ENCODE results near the gene SCYL1.
"Not testable (repeated sequence)": the region's sequence is repeated elsewhere in the genome, so short reads cannot be mapped to it uniquely, and the experiment has no call there.

The SCYL1 gene

GRCh38 chr11:65506290-65506771, 18.6 kb upstream of the SCYL1 start:
- no peak for DNase-seq (ENCODE audit: low spot score)

DNA sequence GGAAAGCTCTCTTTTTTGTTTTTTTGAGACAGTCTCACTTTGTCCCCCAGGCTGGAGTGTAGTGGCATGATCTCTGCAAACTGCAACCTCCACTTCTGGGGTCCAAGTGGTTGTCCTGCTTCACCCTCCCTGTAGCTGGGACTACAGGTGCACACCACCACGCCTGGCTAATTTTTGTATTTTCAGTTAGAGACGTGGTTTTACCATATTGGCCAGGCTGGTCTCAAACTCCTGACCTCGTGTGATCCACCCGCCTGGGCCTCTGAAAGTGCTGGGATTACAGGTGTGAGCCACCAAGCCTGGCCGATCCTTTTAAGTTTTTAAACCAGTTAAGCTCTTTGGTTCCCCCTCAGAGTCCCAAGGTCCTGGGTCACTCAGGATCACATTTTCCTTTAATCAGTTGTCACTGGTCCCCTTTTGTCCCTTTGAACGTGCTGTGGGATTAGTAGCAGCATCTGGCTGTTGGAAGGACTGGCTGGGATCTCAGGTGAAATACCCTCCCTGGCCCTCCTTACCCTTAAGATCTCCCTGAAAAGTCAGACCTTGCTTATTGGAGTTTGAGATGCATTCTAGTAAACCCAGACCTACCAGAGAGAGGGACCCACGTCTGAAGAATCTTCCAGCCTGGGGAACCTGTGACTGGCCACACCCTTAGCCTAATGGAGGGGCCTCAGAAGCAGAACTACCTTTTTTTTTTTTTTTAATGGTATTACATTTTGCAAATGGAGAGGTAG, 17.9 kb upstream of the SCYL1 start:
- peak; percentile 94 for DNase-seq (ENCODE audit: low spot score)

- not testable (repeated sequence) for DNase-seq (ENCODE audit: low spot score)
Measured at GRCh38 chr11:65512311-65512710, 12.6 kb upstream of the SCYL1 start.

DNA sequence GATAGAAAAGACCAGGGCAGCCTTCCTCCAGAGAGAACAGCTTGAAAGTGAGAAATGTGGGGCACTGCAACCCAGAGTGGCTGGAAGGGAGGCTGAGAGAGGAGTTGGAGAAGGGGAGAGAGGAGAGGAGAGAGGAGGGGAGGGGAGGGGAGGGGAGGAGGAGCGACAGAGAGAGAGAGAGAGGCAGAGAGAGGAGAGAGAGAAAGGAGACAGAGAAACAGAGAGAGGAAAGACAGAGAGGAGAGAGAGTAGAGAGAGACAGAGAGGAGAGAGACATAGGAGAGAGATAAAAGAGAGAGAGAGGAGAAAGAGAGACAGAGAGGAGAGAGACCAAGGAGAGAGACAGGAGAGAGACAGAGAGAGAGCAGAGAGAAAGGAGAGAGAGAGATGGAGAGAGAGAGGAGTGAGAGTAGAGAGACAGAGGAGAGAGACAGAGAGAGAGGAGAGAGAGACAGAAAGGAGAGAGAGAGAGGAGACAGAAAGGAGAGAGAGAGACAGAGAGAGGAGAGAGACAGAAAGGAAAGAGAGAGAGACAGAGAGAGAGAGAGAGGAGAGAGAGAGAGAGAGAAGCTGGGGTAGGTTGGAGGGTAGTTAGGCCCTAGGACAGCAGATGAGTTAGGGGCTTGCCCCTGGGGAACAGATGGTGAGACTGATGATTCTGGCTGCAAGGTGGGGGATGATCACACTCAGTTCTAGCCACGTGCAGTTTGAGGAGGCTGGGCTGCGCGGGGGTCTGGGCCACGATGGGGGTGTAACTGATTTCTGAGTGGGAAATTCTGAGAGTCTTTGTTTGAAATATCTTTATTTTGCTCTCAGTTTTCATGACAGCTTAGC, 8.5 kb upstream of the SCYL1 start:
- DNase-seq (ENCODE audit: low spot score) = no peak

GRCh38 chr11:65518941-65519549, 5.8 kb upstream of the SCYL1 start:
- not testable (repeated sequence) for DNase-seq (ENCODE audit: low spot score)

GRCh38 chr11:65521777-65522521, 2.9 kb upstream of the SCYL1 start:
- DNase-seq (ENCODE audit: low spot score) = not testable (repeated sequence)

DNA sequence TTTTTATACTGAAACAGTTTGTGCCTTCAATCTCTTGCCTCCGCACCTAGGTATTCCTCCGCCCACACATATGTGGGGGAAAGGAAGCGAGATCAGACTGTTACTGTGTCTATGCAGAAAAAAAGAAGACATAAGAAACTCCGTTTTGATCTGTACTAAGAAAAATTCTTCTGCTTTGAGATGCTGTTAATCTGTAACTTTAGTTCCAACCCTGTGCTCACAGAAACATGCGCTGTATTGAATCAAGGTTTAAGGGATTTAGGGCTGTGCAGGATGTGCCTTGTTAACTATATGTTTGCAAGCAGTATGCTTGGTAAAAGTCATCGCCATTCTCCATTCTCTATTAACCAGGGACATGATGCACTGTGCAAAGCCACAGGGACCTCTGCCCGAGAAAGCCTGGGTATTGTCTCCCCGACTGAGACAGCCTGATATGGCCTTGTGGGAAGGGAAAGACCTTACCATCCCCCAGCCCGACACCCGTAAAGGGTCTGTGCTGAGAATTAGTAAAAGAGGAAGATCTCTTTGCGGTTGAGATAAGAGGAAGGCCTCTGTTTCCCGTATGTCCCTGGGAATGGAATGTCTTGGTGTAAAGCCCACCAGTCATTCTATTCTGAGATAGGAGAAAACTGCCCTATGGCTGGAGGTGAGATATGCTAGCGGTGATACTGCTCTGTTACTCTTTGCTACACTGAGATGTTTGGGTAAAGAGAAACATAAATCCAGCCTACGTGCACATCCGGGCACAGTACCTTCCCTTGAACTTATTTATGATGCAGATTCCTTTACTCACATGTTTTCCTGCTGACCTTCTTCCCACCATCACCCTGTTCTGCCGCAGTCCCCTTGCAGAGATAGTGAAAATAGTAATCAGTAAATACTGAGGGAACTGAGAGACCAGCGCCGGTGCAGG, 1.9 kb upstream of the SCYL1 start:
- DNase-seq (ENCODE audit: low spot score) = not testable (repeated sequence)

DNA sequence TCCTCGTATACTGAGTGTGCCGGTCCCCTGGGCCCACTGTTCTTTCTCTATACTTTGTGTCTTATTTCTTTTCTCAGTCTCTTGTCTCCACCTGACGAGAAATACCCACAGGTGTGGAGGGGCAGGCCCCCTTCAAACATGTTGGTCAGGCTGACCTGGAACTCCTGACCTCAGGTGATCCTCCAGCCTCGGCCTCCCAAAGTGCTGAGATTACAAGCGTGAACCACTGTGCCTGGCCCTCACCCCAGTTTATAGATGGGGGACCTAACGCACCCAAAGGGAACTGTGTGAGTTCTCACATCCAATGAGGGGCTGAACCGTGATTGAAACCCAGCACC, 1.3 kb upstream of the SCYL1 start:
- DNase-seq (ENCODE audit: low spot score) = not testable (repeated sequence)

GRCh38 chr11:65524014-65524740, 706 bp upstream of the SCYL1 start:
- DNase-seq (ENCODE audit: low spot score) = peak; percentile 59

DNA sequence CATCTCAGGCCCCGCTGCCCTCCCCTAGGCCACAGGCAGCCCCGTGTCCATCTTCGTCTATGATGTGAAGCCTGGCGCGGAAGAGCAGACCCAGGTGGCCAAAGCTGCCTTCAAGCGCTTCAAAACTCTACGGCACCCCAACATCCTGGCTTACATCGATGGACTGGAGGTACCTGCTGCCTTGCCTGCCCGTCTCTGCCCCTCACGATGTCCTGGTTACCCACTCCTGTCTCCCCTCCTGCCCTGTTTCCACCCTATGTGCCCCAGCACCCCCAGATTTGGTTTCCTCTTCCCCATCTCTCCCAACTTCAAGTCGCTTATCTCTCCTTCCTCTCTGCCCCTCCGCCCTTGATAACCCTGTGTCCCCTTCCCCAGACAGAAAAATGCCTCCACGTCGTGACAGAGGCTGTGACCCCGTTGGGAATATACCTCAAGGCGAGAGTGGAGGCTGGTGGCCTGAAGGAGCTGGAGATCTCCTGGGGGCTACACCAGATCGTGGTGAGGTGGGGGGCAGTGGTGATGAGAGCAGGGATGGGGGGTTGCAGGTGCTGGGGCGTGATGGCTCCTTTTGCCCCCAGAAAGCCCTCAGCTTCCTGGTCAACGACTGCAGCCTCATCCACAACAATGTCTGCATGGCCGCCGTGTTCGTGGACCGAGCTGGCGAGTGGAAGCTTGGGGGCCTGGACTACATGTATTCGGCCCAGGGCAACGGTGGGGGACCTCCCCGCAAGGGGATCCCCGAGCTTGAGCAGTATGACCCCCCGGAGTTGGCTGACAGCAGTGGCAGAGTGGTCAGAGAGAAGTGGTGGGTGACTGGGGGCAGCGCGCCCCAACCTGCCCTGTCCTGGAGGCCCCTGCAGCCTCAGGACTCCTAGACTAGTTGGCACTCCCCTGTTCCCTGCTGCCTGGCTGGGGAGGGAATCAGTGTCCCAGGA, 930 bp downstream of the SCYL1 start:
- DNase-seq (ENCODE audit: low spot score) = no peak

- DNase-seq (ENCODE audit: low spot score) = no peak
Measured at GRCh38 chr11:65526744-65527143, 1.9 kb downstream of the SCYL1 start.

- no peak for DNase-seq (ENCODE audit: low spot score)
Measured at GRCh38 chr11:65528819-65529350, 4.0 kb downstream of the SCYL1 start.

- no peak for DNase-seq (ENCODE audit: low spot score)
Measured at GRCh38 chr11:65529475-65530156, 4.7 kb downstream of the SCYL1 start.

DNA sequence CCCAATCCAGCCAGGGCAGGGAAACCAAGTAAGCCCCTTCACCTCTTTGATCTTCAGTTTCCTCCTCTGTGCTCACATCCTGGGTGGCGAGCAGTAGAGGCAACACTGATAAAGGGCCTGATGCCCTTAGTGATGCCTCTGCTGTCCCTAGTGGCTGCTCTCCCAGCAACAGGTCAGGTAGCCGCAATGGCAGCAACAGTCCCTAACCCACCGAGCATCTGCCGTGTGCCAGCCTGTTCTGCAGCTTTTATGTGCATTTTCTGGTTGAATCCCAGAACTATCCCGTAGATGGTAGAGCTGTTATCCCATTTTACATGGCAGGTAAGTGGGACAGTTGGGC, 5.2 kb downstream of the SCYL1 start:
- no peak for DNase-seq (ENCODE audit: low spot score)

DNA sequence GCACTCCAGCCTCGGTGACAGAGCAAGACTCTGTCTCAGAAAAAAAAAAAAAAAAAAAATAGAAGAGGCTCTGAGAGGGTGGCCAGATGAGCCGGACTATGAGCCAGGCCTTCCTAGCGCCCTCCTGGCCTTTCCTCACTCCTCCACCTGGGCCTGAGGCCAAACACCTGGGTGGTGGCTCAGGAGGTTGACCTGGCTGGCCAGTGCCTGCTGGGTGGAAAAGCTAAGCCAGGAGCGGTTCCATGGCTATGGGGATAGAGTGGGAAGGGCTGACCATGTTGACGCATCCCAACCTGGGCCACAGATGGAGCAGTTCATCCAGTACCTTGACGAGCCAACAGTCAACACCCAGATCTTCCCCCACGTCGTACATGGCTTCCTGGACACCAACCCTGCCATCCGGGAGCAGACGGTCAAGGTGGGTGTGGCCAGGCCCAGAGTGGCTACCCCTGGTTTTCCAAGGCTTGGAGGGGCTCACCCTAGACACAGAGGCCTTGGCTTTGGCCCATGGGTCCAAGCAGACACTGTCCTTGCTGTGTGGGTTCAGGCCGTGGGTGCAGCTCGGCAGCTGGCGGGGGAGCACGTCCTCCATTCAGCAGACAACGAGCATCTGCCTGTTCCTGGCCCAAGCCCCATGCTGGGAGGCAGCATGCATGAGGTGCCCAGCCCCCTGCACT, 7.6 kb downstream of the SCYL1 start:
- no peak for DNase-seq (ENCODE audit: low spot score)

GRCh38 chr11:65535102-65535501, 10.2 kb downstream of the SCYL1 start:
- DNase-seq (ENCODE audit: low spot score) = no peak

DNA sequence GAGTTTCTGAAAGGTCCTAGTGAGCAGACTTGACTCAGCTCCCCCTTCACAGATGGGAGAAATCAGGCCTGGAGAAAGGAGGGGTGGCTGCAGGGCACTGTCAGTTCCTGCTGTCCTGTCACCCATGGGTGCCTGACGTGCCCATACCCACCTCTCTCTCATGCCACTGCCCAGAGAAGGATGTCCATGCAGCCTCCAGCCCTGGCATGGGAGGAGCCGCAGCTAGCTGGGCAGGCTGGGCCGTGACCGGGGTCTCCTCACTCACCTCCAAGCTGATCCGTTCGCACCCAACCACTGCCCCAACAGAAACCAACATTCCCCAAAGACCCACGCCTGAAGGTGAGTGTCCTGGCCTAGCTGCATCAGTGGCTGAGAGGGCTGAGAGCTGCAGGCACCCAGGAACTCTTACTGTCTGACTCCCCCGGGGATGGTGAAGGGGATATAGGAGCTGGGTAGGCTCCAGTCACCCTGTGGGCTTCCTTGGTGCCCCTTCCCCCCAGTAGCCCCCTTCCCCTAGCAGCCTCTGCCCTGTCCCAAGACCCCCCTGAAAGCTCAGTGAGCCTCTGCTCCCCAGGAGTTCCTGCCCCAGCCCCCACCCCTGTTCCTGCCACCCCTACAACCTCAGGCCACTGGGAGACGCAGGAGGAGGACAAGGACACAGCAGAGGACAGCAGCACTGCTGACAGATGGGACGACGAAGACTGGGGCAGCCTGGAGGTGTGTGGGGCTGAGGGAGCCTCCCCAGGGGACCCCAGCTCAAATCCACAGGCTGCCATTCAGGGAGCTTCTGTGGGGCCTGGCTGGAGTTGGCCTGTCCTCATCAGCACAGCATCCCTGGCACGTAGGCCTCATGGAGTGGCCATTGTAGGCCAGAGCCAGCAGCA, 11.8 kb downstream of the SCYL1 start:
- DNase-seq (ENCODE audit: low spot score) = no peak

Measured in cerebellar cortex (tissue), 1 donor.